ENCODE measurements around the gene PDE9A. TPM values are rescaled to one million over a fixed set of nuclear protein-coding genes. Genes with fewer than 3 reads are reported as not detected.

The PDE9A gene
- total RNA-seq, 1 experiment from 2014 or later, result 44.8 TPM

DNA sequence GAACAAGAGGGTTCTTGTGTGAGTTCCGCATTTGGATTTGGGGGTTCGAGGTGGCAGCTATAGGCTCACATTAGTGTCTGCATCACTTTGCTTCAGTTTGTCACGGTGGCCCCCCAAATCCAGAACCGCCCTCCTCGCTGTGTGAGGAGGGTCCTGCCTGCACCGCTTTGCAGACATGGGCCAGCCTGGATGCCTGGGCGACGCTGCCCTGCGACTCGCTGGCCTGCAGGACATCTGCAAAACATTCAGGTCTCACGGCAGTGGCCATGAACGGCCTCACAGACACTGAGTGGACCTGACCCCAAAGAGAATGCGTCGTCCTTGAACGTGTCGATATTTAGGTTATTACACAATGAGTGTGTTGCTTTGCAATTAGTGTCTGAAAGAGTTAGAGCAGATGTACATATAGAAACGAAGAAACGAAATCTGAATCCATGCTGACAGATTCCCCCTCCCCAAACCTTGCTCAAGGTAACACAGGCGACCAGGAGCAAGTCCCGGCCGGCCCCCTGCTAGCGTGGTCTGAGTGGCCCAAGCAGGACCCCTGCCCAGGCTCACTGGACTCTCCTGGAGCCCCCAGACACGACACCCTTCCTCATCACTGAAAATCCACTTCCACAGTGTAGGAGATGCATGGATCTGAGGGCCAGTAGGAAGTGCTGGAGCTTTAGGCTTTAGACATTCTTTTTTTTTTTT is 20.4 kb downstream of the PDE9A start:
- Mint-ChIP-seq H3K36me3 (peaks cover 15% of the 10 kb centered on the region), H3K4me1 (peaks cover 51% of the 10 kb centered on the region), H3K9me3 (no peaks in the 10 kb centered on the region), H3K27ac (peak overlapping the region; percentile 78), H3K27me3 (ENCODE audit: low read depth) (no peaks in the 10 kb centered on the region; the same call in 1 of the 2 replicates), H3K4me3 (peak overlapping the region; percentile 43)
- no peak for ATAC-seq
- ChIA-PET CTCF (interaction anchor here (0.6 to 1.2 kb wide), 5 partner anchors 19 to 593 kb away, joined by 3 to 5 read pairs (median 3); no protein-coding TSS in a partner anchor), POLR2A (no interaction called here)
- TF ChIP-seq, protein P1, sequence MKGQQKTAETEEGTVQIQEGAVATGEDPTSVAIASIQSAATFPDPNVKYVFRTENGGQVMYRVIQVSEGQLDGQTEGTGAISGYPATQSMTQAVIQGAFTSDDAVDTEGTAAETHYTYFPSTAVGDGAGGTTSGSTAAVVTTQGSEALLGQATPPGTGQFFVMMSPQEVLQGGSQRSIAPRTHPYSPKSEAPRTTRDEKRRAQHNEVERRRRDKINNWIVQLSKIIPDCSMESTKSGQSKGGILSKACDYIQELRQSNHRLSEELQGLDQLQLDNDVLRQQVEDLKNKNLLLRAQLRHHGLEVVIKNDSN (CRISPR knock-in tag; IDR thresholded peaks at IDR 0.05), result no peak
- TF ChIP-seq FOXK1 (CRISPR knock-in tag; IDR thresholded peaks at IDR 0.05), result no peak
- TF ChIP-seq NR3C1 (CRISPR knock-in tag; conservative IDR thresholded peaks at IDR 0.05; ENCODE audit: low read depth), result no peak
- TF ChIP-seq ZNF121 (CRISPR knock-in tag; IDR thresholded peaks at IDR 0.05), result no peak
- TF ChIP-seq, protein P2, sequence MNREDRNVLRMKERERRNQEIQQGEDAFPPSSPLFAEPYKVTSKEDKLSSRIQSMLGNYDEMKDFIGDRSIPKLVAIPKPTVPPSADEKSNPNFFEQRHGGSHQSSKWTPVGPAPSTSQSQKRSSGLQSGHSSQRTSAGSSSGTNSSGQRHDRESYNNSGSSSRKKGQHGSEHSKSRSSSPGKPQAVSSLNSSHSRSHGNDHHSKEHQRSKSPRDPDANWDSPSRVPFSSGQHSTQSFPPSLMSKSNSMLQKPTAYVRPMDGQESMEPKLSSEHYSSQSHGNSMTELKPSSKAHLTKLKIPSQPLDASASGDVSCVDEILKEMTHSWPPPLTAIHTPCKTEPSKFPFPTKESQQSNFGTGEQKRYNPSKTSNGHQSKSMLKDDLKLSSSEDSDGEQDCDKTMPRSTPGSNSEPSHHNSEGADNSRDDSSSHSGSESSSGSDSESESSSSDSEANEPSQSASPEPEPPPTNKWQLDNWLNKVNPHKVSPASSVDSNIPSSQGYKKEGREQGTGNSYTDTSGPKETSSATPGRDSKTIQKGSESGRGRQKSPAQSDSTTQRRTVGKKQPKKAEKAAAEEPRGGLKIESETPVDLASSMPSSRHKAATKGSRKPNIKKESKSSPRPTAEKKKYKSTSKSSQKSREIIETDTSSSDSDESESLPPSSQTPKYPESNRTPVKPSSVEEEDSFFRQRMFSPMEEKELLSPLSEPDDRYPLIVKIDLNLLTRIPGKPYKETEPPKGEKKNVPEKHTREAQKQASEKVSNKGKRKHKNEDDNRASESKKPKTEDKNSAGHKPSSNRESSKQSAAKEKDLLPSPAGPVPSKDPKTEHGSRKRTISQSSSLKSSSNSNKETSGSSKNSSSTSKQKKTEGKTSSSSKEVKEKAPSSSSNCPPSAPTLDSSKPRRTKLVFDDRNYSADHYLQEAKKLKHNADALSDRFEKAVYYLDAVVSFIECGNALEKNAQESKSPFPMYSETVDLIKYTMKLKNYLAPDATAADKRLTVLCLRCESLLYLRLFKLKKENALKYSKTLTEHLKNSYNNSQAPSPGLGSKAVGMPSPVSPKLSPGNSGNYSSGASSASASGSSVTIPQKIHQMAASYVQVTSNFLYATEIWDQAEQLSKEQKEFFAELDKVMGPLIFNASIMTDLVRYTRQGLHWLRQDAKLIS (CRISPR knock-in tag; IDR thresholded peaks at IDR 0.05; ENCODE audit: borderline replicate concordance), result no peak
- TF ChIP-seq TP53 (CRISPR knock-in tag; IDR thresholded peaks at IDR 0.05), result no peak
- no peak for TF ChIP-seq ETV6 (CRISPR knock-in tag; IDR thresholded peaks at IDR 0.05)
- TF ChIP-seq ZNF232 (CRISPR knock-in tag; IDR thresholded peaks at IDR 0.05), result no peak
- no peak for TF ChIP-seq ZNF416 (CRISPR knock-in tag; IDR thresholded peaks at IDR 0.05)
- no peak for TF ChIP-seq NFATC4 (CRISPR knock-in tag; IDR thresholded peaks at IDR 0.05)
- TF ChIP-seq, protein P3, sequence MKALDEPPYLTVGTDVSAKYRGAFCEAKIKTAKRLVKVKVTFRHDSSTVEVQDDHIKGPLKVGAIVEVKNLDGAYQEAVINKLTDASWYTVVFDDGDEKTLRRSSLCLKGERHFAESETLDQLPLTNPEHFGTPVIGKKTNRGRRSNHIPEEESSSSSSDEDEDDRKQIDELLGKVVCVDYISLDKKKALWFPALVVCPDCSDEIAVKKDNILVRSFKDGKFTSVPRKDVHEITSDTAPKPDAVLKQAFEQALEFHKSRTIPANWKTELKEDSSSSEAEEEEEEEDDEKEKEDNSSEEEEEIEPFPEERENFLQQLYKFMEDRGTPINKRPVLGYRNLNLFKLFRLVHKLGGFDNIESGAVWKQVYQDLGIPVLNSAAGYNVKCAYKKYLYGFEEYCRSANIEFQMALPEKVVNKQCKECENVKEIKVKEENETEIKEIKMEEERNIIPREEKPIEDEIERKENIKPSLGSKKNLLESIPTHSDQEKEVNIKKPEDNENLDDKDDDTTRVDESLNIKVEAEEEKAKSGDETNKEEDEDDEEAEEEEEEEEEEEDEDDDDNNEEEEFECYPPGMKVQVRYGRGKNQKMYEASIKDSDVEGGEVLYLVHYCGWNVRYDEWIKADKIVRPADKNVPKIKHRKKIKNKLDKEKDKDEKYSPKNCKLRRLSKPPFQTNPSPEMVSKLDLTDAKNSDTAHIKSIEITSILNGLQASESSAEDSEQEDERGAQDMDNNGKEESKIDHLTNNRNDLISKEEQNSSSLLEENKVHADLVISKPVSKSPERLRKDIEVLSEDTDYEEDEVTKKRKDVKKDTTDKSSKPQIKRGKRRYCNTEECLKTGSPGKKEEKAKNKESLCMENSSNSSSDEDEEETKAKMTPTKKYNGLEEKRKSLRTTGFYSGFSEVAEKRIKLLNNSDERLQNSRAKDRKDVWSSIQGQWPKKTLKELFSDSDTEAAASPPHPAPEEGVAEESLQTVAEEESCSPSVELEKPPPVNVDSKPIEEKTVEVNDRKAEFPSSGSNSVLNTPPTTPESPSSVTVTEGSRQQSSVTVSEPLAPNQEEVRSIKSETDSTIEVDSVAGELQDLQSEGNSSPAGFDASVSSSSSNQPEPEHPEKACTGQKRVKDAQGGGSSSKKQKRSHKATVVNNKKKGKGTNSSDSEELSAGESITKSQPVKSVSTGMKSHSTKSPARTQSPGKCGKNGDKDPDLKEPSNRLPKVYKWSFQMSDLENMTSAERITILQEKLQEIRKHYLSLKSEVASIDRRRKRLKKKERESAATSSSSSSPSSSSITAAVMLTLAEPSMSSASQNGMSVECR (CRISPR knock-in tag; IDR thresholded peaks at IDR 0.05; ENCODE audit: borderline replicate concordance), result no peak
- TF ChIP-seq, protein P4, sequence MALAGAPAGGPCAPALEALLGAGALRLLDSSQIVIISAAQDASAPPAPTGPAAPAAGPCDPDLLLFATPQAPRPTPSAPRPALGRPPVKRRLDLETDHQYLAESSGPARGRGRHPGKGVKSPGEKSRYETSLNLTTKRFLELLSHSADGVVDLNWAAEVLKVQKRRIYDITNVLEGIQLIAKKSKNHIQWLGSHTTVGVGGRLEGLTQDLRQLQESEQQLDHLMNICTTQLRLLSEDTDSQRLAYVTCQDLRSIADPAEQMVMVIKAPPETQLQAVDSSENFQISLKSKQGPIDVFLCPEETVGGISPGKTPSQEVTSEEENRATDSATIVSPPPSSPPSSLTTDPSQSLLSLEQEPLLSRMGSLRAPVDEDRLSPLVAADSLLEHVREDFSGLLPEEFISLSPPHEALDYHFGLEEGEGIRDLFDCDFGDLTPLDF (CRISPR knock-in tag; IDR thresholded peaks at IDR 0.05), result no peak
- no peak for TF ChIP-seq MXD4 (CRISPR knock-in tag; IDR thresholded peaks at IDR 0.05; ENCODE audit: borderline replicate concordance)
- TF ChIP-seq OVOL2 (CRISPR knock-in tag; IDR thresholded peaks at IDR 0.05; ENCODE audit: borderline replicate concordance), result no peak
- TF ChIP-seq ZNF317 (CRISPR knock-in tag; IDR thresholded peaks at IDR 0.05; ENCODE audit: borderline replicate concordance, low read depth), result no peak
- TF ChIP-seq, protein P5, sequence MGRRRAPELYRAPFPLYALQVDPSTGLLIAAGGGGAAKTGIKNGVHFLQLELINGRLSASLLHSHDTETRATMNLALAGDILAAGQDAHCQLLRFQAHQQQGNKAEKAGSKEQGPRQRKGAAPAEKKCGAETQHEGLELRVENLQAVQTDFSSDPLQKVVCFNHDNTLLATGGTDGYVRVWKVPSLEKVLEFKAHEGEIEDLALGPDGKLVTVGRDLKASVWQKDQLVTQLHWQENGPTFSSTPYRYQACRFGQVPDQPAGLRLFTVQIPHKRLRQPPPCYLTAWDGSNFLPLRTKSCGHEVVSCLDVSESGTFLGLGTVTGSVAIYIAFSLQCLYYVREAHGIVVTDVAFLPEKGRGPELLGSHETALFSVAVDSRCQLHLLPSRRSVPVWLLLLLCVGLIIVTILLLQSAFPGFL (CRISPR knock-in tag; IDR thresholded peaks at IDR 0.05; ENCODE audit: borderline replicate concordance), result no peak
- TF ChIP-seq JUN (CRISPR knock-in tag; IDR thresholded peaks at IDR 0.05), result no peak
- TF ChIP-seq, protein P6, sequence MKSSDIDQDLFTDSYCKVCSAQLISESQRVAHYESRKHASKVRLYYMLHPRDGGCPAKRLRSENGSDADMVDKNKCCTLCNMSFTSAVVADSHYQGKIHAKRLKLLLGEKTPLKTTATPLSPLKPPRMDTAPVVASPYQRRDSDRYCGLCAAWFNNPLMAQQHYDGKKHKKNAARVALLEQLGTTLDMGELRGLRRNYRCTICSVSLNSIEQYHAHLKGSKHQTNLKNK (CRISPR knock-in tag; IDR thresholded peaks at IDR 0.05), result no peak
- no peak for DNase-seq (ENCODE audit: low spot score)

Measured in WTC11 (cell line).